HG02840 (cell line): Measurements from ENCODE around the gene TBRG1.

Experiments used
- ATAC-seq: cut with Tn5 transposase; IDR thresholded peaks from one replicate; pipeline ENCODE4 v1.9.1; 2021; ENCODE audit warnings: mild to moderate bottlenecking, moderate library complexity, moderate number of reproducible peaks; ENCODE audit not compliant: unreplicated experiment, low FRiP score

Gene TBRG1

GRCh38 chr11:124612567-124613246 is 10.0 kb upstream of the TBRG1 start:
- ATAC-seq: no peak

- no peak for ATAC-seq
These were observed 3.8 kb upstream of the TBRG1 start for GRCh38 chr11:124618863-124619262.

- no peak for ATAC-seq
These were observed 1.3 kb downstream of the TBRG1 start for GRCh38 chr11:124623861-124624525.

DNA sequence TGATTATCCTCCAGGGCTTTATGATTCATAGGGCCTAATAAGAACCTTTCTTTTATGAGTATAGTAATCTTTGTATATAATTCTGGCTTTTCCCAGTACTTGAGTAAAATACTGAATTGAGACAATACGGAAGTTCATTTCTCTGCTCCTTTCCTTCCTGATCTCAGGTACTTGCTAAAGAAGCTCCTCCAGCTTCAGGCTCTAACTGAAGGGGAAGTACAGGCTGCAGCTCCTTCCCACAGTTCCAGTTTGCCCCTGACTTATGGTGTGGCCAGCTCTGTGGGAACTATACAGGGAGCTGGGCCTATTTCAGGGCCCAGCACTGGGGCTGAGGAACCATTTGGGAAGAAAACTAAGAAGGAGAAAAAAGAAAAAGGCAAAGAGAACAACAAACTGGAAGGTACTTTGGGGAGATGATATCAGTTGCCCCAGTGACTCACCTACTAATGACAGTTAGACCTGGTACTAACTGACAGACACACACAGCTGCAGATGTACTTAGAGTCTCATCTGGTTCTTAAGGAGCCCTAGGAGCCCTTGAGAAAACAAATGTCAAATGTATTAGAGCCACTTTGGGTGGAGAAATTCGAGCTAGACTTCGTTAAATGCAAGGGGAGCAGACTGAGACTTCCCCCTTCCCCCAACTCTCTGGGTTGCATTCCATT is 3.0 kb downstream of the TBRG1 start:
- ATAC-seq: no peak

DNA sequence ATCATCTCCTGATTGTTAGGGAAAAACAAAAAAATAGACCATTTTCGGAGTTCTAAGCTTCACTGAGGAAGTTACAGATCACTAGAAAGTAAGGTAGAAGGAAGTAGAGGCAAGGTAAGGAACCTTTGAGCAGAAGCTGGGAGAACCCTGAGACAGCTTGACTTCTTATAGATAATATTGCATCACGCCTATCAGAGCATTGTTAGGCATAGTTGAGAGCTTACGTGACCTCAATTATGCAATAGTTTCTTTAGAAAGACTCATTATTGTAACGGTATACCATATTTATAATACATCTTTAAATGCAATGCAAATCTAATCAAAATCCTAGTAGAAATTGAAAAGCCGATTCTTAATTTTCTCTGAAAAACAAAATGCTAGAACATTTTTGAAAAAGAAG is 4.9 kb downstream of the TBRG1 start:
- ATAC-seq: no peak

DNA sequence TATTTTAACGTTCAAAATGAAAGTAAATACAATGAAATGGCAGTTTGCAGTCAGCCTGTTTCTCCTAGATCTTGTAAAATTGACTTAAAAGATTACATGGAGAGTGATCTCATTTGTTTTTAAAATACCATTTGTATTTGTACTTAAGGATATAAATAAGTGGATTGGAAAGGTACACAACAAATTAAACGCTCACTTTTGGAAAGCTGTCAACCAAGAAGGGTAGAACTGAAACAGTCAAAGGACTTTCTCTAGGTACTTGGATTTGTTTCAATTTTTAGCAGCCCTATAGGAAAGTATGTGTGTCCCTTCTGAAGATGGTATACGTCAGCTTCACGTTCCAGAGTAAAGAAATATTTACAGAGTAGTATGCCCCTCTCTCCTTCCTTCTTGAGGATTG is 7.3 kb downstream of the TBRG1 start:
- no peak for ATAC-seq

- no peak for ATAC-seq
These were observed 10.7 kb downstream of the TBRG1 start for GRCh38 chr11:124633355-124633754.

DNA sequence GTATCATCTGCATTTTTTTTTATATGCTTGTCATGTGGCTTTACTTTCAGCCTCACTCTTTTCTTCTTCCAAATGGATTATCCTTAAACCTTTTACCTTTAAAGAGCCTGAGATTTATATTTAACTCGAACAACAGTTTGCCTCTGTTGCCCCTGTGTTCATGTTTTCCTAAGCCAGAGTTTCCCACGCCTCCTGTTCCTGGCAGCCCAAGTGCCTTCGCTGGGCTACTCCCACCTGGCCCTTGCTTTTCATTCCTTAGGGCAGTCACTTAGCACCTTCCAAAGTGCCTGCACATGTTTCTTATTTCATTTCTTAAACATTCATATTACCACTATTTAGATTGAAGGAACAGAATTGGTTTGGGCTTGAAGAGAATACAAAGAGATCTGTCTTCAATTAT is 13.3 kb downstream of the TBRG1 start:
- no peak for ATAC-seq

- ATAC-seq: no peak
These were observed 15.8 kb downstream of the TBRG1 start for GRCh38 chr11:124638500-124638899.

GRCh38 chr11:124639186-124639585 is 16.5 kb downstream of the TBRG1 start:
- no peak for ATAC-seq

DNA sequence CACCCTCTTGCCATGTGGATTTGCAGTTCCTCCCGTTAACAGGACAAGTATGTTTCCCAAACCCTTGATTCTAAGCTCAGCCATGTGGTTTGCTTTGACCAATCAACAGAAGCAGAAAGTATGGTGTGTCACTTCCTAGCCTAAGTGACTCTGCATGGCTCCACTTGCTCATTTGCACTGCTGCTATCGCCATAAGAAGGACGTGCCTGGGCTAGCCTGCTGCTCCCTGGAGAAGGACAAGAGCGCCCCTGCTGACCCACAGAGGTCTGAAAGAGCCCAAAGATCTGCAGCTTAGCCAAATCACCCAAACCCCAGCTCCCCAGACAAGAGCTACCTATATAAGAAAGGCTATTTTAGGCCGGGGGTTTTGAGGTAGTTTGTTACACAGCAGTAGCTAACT is 18.0 kb downstream of the TBRG1 start:
- ATAC-seq: no peak

GRCh38 chr11:124642628-124643027 is 20.0 kb downstream of the TBRG1 start:
- no peak for ATAC-seq

DNA sequence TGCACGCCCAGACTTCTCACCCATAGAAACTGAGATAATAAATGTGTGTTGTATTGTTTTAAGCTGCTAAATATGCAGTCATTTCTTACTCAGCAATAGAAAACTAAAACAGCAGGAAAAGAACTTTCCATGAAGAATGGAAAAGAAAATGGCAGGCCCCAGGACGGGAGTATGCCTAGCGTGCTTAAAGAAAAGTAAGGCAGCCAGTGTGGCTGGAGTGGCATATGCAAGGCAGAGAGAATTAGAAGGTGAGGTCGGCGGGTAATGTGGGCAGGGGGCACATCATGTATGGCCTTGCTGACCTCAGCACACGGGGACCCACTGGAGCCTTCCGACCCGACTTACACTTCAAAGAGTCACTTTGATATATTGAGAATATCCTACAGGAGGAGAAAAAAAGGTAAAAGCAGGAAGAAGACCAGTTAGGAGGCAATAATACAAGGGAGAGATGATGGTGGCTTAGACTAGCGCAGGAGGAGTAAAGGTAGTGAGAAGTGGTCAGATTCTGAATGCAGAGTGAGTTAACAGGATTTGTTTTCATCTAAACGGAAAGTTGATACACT is 20.5 kb downstream of the TBRG1 start:
- no peak for ATAC-seq

- no peak for ATAC-seq
These were observed 21.2 kb downstream of the TBRG1 start for GRCh38 chr11:124643605-124644425.

- no peak for ATAC-seq
These were observed 22.0 kb downstream of the TBRG1 start for GRCh38 chr11:124644426-124645280.

GRCh38 chr11:124646148-124646547 is 23.5 kb downstream of the TBRG1 start:
- ATAC-seq: no peak

GRCh38 chr11:124648610-124649009 is 25.9 kb downstream of the TBRG1 start:
- no peak for ATAC-seq

DNA sequence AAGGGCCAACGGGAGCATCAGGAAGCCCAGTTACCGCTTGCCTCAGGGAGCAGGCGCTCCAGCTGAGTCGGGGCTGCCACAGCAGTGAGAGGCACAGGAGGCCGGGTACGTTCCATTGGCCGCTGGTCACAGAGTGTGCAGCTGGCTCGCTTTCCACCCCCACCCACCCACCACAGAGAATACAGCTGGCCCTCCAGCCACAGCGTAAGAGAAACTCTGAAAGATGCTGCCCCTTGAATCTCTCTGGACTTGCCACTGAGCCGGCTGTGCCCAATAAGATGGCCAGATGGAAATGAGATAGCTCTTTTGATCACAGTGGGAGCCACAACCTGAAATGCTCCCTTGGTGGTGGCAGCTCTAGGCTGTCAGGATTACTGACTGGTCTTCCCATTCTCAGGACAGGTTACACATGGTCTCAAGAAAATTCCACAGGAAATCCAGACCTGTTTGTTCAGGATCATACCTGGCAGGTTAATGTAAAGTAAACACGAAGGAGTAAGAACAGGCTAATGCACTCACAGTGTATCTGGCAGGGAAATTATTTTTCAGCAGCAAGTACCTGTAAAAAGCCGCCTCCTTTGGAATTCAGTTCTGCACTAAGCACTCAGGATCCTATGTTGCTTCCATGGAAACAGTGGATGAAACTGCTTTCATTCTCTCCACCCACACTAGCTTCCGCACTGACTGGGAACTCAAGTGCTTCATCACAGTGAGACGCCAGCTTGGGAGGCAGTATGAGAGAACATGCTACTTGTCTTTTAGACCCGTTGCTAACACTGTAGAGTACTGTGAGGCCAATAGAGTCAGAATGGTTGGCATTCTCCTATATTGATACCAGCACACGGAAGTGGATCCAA is 34.3 kb downstream of the TBRG1 start:
- ATAC-seq: no peak

DNA sequence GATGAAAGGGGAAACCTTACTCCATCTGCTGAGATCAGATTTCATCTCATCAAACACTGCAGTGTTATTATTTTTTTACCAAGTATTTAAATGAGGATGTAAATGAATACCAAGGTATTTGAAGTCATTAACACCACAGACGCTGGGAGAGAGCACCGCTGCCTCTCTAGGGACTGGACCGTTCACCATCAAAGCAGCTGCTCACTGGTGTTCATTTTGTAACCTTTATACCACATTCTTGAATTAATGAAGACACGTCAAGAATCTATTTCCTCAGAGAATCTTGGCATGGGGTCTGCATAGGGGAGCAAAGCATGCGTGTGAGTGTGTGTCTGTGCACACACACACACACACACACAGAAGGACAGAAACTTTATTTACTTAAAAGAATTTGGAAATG is 35.2 kb downstream of the TBRG1 start:
- no peak for ATAC-seq
